HepG2 (cell line): ENCODE results near the gene ATIC.

Source experiments
- ARID2 ChIP-seq: sonication (generic); formaldehyde crosslinking; IDR thresholded peaks from 2 replicates; pipeline ENCODE4 v1.8.1; 2022; ENCODE audit warnings: mild to moderate bottlenecking, missing genetic modification reagents, borderline replicate concordance
- BRD4 ChIP-seq: sonication (generic); formaldehyde crosslinking; IDR thresholded peaks from 2 replicates; pipeline ENCODE4 v1.4.0; 2020; ENCODE audit warnings: missing genetic modification reagents
- ERF ChIP-seq: IDR thresholded peaks from 2 replicates; pipeline ENCODE4 v1.6.1; 2018; ENCODE audit warnings: missing biosample characterization, missing genetic modification reagents
- MZF1 ChIP-seq: sonication (generic); formaldehyde crosslinking; IDR thresholded peaks from 2 replicates; pipeline ENCODE4 v1.8.1; 2023; ENCODE audit warnings: mild to moderate bottlenecking, missing genetic modification reagents, borderline replicate concordance
- PAWR ChIP-seq: sonication (generic); formaldehyde crosslinking; IDR thresholded peaks from 2 replicates; pipeline ENCODE4 v1.4.0; 2020; ENCODE audit warnings: missing genetic modification reagents, mild to moderate bottlenecking, borderline replicate concordance
- ZNF761 ChIP-seq: sonication (generic); formaldehyde crosslinking; conservative IDR thresholded peaks from 2 replicates; pipeline ENCODE4 v1.4.0; 2020; ENCODE audit warnings: mild to moderate bottlenecking, missing genetic modification reagents
- ZNF780A ChIP-seq: sonication (generic); formaldehyde crosslinking; IDR thresholded peaks from 2 replicates; pipeline ENCODE4 v1.8.0; 2022; ENCODE audit warnings: mild to moderate bottlenecking, missing genetic modification reagents, moderate library complexity

- TF ChIP-seq MZF1 (CRISPR knock-in tag) (no peak), BRD4 (CRISPR knock-in tag) (no peak), ZNF761 (CRISPR knock-in tag) (no peak), ERF (no peak), ZNF780A (CRISPR knock-in tag) (no peak), PAWR (CRISPR knock-in tag) (no peak), ARID2 (no peak)
Observed at GRCh38 chr2:215264374-215264773, 47.5 kb upstream of the ATIC start.
